ENCODE data around the gene PPP5C. TPM values are rescaled to one million over a fixed set of nuclear protein-coding genes. Genes with fewer than 3 reads are reported as not detected.

PPP5C gene
- total RNA-seq, 1 donor from 2014 or later: 66.2 TPM

DNA sequence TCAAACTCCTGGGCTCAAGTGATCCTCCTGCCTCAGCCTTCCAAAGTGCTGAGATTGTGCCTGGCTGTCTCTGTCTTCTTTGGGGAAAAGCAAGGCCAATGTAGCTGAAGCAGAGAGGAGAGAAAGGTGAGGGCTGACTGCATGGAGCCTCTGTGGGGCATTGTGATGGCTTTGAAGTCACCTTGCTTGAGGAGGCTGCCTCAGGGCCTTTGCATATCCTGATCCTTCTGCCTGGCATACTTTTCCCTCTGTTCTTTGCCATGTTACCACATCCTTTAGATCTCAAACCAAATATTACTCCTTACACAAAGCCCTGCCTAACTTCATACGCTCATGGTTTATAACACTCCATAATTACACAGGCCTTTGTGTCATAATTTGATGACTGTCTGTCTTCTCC is 9.4 kb upstream of the PPP5C start:
- no peak for DNase-seq (ENCODE audit: low spot score)

DNA sequence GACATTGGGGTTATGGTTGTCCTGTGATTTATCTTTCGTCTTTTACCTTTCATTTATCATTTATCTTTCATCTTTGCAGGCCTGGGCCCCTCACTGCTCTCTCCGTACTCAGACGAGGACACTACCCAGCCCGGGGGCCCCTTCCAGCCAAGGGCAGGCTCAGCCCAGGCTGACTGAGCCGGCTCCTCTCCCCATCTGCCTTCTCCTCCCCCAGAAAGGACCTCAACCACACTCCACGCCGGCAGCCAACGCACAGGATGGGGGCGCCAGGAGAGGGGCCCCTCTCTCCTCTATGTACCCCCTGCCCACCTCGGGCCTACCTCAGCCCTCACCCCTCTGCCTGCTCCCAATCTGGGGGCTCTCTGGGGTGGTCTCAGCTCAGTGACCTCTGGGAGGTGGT is 7.4 kb upstream of the PPP5C start:
- DNase-seq (ENCODE audit: low spot score): no peak

DNA sequence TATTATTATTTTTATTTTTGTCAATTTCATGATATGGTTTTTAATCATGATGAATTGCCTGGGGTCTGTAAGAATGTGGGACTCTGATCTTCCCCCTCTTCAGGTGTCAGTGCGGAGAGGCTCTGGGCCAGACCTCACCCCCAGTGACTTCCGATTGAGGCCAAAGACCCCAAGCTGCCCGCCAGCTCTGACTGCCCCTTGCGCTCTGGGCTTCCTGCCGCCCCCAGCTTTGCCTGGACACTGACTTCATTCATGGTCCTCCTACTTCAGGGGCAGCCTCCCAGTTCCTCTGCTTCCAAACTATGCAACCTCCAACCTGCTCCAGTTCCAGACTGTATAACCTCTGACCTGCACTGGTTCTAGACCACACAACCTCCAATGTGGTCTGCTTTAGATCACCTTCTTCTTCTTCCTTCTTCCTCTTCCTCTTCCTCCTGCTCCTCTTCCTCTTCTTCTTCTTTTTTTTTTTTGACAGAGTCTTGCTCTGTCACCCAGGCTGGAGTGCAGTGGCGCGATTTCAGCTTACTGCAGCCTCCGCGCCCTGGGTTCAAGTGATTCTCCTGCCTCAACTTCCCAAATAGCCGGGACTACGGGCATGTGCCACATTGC is 6.7 kb upstream of the PPP5C start:
- no peak for DNase-seq (ENCODE audit: low spot score)

DNA sequence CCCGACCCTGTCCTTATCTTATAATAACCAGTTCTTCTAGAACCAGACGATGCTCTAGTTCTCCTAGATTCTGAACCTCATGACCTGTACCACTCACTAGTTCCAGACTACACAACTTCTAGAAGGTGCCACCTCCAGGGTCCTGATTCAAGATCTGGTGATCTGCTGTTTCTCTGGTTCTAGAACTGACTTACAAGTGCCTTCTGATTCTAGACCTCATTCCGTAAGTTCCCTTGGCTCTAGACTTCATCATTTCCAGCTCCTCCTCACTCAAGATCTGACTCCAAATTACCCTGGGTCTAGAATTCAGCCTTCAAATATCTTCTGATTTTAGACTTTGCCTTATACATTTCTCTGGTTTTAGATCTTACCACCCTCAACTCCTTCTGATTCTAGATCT is 5.0 kb upstream of the PPP5C start:
- no peak for DNase-seq (ENCODE audit: low spot score)

DNA sequence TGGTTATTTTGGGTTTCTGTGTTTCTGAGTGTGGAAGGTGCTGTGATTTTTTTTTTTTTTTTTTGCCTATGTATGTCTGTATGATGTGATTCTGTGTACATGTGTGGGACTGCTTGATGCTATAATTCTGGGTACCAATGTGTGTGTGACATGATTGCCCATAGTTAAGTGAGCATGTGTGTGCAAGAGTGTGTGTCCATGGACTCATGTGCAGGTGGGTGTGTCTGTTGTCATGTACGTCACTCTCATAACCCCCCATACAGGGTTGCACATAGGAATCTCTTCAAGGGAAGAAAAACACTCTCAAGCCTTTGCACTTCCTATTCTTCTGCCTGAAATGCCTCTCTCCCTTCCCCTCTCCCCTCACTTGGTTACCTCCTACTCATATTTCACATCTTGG is 2.5 kb upstream of the PPP5C start:
- DNase-seq (ENCODE audit: low spot score): no peak

DNA sequence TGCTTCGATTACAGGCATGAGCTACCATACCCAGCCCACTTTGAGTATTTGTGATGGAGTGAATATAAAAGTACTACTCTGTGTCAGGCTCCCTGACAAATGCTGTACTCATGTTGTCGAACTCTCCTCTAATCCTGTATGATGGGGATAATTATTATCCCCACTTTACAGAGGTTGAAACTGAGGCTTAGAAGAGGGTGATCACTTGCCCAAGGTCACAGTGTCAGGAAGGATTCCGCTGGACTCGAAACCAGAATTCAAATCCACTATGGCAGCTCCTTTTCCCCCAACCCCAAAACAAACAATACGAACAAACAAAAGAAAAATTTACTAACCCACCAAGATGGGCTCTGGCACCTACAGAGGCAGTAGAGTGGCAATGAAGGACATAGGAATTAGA is 1.7 kb upstream of the PPP5C start:
- no peak for DNase-seq (ENCODE audit: low spot score)

DNA sequence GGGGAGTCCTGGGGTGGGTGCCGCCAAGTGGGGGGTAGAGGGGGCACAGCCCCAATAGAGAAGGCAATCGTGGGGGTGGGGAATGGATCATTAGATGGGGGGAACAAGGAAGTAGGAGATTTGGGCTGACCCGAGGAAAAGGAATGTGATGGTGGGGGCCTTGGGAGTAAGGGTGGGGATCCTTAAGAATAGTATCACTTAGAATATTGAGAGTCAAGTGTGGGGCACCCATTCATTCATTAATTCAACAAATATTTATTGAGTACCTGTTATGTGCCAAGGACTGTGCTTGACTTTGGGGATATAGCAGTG is 641 bp downstream of the PPP5C start:
- DNase-seq (ENCODE audit: low spot score): no peak

DNA sequence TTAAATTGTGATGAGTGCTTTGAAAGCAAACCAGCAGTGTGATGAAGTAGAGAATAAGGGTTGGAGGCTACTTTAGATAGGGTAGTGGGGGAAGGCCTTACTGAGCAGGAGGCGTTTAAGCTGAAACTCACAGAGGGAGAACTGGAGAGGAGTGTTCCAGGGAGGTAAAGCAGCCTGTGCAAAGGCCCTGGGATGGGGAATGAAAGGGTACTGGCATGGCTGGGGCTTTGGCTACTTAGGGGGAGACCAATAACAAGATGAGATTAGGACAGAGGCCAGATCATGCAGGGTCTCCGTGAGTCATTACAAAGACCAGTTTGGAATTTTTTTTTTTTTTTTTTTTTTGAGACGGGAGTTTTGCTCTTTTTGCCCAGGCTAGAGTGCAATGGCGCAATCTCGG is 1.1 kb downstream of the PPP5C start:
- DNase-seq (ENCODE audit: low spot score): no peak

DNA sequence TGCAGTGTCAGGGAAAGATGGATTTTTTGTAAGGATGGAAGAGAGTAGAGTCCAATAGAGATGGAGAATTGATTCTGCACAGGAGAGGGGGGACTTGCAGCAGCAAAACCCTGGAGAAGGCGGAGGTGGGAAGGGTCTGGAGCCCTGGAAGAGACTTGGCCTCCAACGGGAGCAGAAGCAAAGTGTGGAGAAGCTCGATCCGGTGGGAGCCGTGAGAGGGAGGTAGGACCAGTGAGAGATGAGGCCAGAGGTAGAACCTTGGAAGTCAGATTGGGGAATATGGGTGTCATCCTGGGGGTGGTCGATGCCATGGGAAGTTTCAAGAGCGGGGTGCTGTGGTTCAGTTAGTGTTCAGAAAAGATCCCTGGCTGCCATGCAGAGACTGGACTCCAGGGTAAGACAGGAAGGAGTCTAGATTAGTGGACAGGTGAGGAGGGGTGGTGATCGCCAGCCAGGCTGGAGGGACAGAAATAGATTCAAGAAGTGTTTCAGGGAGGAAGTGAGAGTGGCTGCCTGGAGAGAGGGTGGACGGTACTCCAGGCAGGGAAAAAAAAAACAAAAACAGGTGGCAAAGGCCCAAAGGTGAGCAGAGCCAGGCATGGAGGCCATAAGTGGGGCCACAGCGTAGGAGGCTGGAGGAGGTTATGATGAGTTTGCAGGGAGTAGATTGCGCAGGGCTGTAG is 2.6 kb downstream of the PPP5C start:
- DNase-seq (ENCODE audit: low spot score): no peak

DNA sequence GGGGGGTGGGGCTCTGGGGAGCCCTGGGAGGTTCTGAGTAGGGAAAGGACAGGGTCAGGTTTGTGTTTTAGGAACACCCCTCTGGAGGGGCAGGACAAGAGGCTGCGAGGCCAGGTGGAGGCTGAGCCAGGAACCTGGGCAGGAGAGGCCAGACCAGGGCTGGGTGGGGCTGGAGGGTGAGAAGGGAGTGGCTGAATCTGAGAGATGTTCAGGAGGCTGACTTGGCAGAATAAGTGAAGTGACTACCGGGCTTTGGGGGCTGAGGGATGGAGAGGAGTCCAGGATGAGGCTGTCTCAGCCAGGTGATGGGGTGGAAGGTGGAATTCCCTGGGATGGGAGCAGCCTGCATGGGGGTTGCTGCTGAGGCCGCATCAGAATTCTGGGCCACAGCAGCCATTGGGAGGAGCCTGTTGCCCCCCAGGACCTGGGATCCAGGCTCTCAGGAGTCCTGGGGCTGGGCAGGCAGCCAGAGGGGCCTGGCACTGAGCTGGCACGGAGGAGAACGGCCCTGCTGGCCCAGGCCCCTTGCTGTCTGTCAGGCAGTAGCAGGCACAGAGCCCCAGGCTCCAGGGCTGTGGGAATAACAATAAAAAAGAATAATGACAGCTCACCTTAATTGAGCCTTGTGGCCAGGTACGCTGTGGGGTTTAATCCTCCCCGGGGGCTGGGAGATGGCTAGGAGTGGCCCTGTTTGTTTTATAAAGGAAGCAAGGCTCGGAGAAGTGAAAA is 3.3 kb downstream of the PPP5C start:
- no peak for DNase-seq (ENCODE audit: low spot score)

DNA sequence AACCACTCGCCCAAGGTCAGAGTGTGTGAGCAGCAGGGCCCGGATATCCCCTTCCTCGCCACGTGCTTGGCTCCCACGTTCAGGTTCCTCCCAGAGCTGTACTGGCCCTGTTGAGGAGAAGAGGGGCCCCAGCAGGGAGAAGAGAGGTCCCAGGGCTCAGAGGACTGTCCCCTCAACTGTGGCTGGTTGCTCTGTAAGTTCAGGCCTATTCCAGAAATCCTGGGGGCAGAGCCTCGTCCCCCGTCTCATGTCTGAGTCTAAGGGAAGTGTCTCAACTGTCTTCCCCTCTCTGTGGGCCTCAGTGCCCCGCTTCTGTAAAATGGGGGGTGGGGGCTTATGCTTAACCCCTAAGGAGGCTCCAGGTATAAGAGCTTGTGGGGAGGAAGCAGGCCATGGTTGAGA is 3.9 kb downstream of the PPP5C start:
- DNase-seq (ENCODE audit: low spot score): no peak

DNA sequence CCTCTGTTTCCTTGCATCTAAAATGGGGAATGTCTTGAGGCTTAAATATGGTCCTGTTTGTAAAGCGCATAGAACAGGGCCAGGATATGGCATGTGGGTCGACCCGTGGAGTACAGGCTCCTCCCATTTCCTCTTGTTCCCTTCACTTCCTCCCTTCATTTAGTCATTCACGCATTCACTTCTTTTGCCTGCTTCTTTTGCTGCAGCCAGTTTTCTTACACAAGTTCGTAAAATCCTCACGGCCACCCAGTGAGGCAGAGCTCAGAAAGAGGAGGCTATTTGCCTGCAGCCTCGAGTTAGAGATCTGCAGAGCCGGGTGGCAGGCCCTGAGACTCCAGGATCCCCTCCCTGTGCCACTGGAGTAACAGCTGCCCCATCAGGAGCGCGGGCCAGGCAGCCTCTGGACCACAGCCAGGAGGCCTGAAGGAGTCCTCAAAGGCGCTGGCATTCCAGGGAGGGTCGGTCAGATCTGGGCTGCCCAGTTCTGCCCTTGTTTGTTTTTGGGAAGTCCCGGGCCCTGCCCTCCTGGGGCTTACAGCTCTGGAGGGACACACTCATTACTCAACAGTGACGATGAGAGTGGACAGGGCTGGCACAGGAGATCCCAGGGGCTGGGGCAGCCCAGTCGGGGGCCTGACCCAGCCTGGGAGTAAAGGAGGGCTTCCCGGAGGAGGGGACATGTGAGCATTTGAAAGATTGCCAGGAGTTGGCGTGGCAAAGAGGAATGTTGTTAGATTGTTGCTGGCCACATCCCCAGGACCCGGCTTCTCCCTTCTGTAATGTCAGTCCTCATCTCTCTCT is 4.6 kb downstream of the PPP5C start:
- peak; percentile 39 for DNase-seq (ENCODE audit: low spot score)

DNA sequence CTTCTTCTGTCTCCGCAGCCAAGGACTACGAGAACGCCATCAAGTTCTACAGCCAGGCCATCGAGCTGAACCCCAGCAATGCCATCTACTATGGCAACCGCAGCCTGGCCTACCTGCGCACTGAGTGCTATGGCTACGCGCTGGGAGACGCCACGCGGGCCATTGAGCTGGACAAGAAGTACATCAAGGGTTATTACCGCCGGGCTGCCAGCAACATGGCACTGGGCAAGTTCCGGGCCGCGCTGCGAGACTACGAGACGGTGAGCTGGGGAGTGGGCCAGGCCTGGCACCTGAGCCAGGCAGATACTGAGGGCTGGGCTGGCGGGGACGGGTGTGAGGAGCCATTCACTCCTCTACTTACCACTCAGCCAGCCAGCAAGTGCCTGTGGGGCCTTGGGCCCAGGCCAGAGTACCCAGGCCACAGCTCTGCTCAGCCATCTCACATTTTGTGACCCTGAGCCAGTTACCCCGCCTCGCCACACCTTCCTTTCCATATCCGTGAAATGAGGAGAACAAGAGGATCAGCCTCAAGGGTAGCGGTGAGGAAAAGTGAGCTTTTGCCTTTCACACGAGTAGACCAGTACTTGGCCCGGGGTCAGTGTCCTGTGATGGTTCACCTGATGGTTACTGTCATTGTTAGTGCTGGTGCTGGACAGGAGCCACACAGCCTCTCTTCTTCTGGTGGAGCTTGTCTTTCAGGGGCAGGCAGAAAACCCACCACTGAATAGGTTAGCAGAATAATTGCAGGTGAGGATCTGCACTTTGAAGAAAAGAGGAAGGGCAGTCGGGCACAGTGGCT is 7.0 kb downstream of the PPP5C start:
- DNase-seq (ENCODE audit: low spot score): no peak

DNA sequence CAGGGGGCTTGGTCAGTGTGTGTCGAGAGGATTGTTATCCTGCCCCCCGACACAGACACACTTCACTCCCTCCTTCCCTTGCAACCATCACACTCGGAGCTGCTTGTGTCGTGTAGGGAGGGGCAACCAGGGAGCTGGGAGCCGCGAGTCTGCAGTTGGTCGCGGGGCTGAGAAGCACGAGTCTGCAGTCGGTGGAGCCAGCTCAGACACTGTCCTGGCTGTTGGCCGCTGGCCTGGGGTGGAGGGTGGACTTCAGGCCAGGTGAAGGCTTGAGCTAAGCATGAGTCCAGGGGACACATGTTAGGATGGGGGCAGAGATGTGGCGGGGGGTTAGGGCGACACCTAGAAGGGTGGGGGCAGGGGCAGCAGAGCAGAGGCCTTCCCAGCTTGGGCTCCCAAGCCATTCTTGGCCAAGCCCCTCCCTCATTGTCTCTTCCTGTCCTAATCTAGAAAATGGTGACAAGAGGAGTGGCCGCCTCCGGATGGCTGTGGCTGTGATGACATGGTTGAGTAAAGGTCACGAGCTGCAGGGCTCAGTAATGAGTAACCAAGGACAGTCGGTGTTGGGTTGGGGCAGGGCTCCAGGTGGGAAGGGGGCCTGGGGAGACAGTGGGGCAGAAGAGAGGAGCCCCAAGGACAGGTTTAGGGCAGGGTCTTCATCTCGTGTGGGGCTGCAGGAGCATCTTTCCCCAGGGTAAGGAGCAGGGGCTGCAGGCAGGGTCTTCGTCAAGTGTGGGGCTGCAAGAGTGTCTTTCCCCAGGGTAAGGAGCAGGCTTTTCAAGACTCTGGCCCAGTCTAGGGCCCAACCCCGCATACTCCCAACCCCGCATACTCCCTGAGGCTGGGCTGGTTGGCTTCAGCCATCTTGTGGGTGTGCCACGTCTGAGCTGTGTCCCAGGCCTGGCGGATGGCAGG is 8.6 kb downstream of the PPP5C start:
- DNase-seq (ENCODE audit: low spot score): peak; percentile 38

DNA sequence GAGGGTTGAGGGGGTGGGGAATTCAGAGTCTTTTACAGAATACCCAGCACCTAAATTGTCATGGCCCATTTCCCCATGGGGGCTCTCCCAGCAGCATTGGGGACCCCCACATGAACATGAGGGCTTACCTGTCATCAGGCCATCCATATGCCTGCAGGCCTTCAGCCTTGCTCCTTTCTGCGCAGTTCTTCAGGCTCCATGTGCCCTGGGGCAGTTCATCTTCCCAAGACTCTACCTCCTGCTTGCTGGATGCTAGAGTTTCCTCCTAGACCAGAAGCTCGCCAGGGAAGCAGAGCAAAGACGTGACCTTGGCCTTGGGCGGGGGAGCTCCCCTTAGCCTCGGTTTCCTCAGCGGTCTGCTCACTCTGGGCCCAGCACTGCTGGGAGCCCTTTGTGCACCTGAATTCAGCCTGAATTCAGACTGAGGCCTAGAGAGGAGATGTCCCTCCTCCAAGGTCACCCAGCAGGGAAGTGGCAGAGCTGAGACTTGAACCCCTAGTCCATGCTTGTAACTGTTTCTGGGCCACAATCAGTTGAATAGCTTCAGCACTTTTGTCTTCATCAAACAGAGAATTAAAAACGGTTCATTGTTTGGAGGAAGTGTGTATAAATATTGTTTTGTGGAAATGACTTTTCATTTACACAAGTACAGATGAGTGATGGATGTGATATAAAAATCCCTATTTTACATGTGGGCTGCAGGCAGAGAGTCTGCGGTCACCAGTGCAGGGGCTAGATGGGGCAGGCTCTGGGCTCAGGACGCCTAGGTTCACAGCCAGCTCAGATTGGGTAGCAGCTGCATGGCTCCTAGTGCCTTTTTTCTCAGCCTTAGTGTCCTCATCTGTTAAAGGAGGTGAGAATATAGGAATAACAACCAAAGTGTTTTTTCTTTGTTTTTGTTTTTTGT is 9.5 kb downstream of the PPP5C start:
- no peak for DNase-seq (ENCODE audit: low spot score)

DNA sequence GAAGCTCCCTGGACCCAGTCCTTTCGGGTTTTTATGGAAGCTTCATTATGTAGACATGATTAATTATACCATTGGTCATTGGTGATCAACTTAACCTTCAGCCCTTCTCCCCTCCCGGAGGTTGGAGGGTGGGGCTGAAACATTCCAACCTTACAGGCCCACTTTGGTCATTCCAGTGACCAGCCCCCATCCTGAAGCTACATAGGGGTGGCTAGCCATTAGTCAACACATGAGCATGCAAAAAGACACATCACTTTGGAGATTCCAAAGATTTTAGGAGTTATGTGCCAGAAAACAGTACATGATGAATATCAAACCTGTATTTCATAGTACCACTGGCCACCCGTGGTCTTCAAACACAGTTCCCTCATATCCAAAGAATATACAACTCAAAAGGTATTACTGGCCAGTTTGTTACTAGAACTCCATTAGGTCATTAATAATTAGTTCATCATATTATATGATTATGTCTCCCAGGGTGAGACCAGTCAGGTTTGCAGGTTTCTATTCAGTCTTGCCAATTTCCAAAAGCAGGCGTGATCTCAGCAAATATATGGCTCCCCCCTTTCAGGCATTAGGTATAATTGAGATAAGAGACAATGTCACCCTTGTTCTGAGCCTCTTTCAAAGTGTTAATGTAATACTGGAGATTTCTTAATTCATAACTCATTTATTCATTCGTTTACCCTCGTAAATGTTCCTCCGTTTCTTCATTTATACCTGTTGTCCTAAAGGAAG is 11.1 kb downstream of the PPP5C start:
- no peak for DNase-seq (ENCODE audit: low spot score)

DNA sequence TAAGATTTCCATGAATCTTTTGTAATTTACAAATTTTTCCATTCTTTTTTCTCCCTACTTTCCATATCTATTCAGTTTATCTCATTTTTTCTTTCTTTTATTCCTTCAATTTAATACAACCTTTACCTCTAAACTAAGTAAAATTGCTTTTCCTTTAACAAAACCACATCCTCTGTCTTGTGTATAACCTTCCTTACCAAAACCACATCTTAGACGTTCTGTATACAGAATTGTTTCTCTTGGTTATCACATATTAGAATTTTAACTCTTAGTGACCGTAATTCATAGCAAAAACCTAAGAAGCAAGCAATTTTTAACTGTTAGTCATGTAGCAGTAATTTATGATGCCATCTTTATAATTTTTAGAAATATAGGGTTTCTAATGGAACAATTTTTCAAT is 15.0 kb downstream of the PPP5C start:
- DNase-seq (ENCODE audit: low spot score): no peak

DNA sequence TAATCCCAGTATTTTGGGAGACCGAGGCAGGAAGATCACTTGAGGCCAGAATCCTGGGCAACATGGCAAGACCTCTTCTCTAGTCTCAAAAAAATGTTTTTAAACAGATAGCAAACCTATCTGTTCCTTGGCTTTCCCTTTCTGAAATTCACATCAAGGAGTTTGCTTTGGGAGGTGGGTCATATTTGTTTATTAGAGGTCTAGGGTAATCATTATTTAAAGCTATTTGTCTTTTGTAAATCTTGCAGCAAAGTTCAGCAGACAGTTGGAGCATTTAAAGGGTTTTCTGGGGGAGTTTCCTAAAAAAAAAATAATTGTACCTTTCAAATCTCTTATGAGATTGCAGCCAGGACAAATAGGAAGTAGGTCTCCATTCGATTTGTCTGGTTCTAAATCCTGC is 17.5 kb downstream of the PPP5C start:
- DNase-seq (ENCODE audit: low spot score): no peak

DNA sequence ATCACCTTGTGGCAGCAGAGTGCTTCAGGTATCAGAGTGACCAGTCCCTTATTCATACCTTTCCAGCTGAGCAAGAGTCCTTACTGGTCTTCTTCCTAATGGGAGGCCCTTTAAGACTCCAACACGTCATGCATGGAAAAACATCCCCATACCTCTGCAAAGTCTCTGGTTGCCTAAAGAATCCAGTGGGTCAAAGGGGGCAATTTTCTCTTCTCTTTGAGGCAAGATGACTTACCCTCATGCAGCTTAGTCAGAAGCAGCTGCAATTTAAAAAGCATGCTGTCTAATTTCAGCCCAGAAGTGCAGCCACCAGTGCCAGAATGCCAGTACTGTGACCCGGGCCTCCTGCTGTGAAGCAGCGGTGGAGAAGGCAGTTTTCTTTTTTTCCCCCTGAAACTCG is 18.7 kb downstream of the PPP5C start:
- DNase-seq (ENCODE audit: low spot score): no peak
